Sigmoid colon (tissue), 7 donors: Measurements from ENCODE around the gene CNTNAP5. TPM values are rescaled to one million over a fixed set of nuclear protein-coding genes. Genes with fewer than 3 reads are reported as not detected.

Experiments
- DNase-seq: peaks from one replicate; pipeline ENCODE4 v3.0.0-alpha.2; 2019
- H3K27ac ChIP-seq, 4 donors: fragments of 200-600 bp; sonication (generic); one replicate each; pipeline ENCODE4 v1.5.1; 2016 to 2019; ENCODE audit warnings: mild to moderate bottlenecking in 1 of 4
- H3K27me3 ChIP-seq, 3 donors: fragments of 200-600 bp; sonication (generic); one replicate each; pipeline ENCODE4 v1.5.1; 2019; ENCODE audit warnings: mild to moderate bottlenecking in 1 of 3
- H3K36me3 ChIP-seq, 4 donors: fragments of 200-600 bp; sonication (generic); one replicate each; pipeline ENCODE4 v1.5.1; 2016 to 2019
- H3K4me1 ChIP-seq, 4 donors: fragments of 200-600 bp; sonication (generic); one replicate each; pipeline ENCODE4 v1.5.1; 2017 to 2019
- H3K4me3 ChIP-seq, 4 donors: fragments of 200-600 bp; sonication (generic); one replicate each; pipeline ENCODE4 v1.5.1; 2017 to 2019; ENCODE audit warnings: mild to moderate bottlenecking in 2 of 4, moderate library complexity in 1 of 4
- H3K9me3 ChIP-seq, 4 donors: fragments of 200-600 bp in 3 of 4; sonication (generic) in 3 of 4; one replicate each; pipeline versions ENCODE4 v1.5.1 to v1.6.1; 2013 to 2019
- CTCF ChIP-seq, 4 experiments: fragments of 450-650 bp in 3 of 4; fragments of 200-600 bp in 1 of 4; IDR thresholded peaks; one replicate each; pipeline ENCODE4 v1.5.1; 2016 to 2019; ENCODE audit warnings: antibody characterized with exemption in 4 of 4, mild to moderate bottlenecking in 3 of 4, moderate library complexity in 2 of 4
- EP300 ChIP-seq, 4 donors: sonication (generic); formaldehyde crosslinking; IDR thresholded peaks; one replicate each; pipeline ENCODE4 v1.6.1; 2017; ENCODE audit warnings: antibody characterized with exemption in 4 of 4
- POLR2A ChIP-seq, 2 donors: fragments of 450-650 bp; IDR thresholded peaks; one replicate each; pipeline ENCODE4 v1.6.1; 2016; ENCODE audit warnings: antibody characterized with exemption in 2 of 2, mild to moderate bottlenecking in 2 of 2, moderate library complexity in 2 of 2
- POLR2AphosphoS5 ChIP-seq, 4 donors: sonication (generic); formaldehyde crosslinking; IDR thresholded peaks; one replicate each; pipeline ENCODE4 v1.6.1; 2017; ENCODE audit warnings: antibody characterized with exemption in 4 of 4
- WGBS, 2 donors: extraction: QIAGEN DNeasy Blood & Tissue Kit; methylation state at CpG; one replicate each; pipeline ENCODE4 v1.1.7; 2013; 5-methylcytosine and 5-hydroxymethylcytosine counted together
- intact Hi-C: fragments of 100-400 bp; cut with DNase I; formaldehyde crosslinking; loops from one replicate; pipeline ENCODE4 v1.15.1; 2023
- polyA plus RNA-seq, 3 donors: library from polyadenylated mRNA; stranded (reverse); fragments of 200-250 nt; gene quantifications; one replicate each; pipeline ENCODE4 v1.2.3, GENCODE V29; 2013
- total RNA-seq, 4 donors: library from RNA; depleted of rRNA; stranded (reverse); fragments of >200 nt; gene quantifications; one replicate each; pipeline ENCODE4 v1.1.0, GENCODE V29; 2016
- donor health status: healthy with polysubstance abuse.
- donor health status: Bipolar disorder and iron deficiency.
- donor health status: healthy.

CNTNAP5 gene
- total and polyA plus RNA-seq, 7 donors: 0.74 to 4.5 (median 1.5) TPM; not detected in 2

GRCh38 chr2:124692216-124692615 is 667.1 kb downstream of the CNTNAP5 start:
- H3K4me1 ChIP-seq: no peaks in the 10 kb centered on the region
- H3K4me3 ChIP-seq: no peak overlapping the region
- H3K9me3 ChIP-seq: peaks cover 0 to 4% (median under 1%) of the 10 kb centered on the region in 4 donors
- no peaks in the 10 kb centered on the region for H3K27me3 ChIP-seq
- H3K27ac ChIP-seq: no peak overlapping the region
- no peak for DNase-seq
- TF ChIP-seq POLR2A (IDR thresholded peaks at IDR 0.05) (no peak), EP300 (IDR thresholded peaks at IDR 0.05) (no peak), POLR2AphosphoS5 (IDR thresholded peaks at IDR 0.05) (no peak)
- intact Hi-C loops: no loop called here
- no peaks in the 10 kb centered on the region for H3K36me3 ChIP-seq

GRCh38 chr2:124692707-124693106 is 667.6 kb downstream of the CNTNAP5 start:
- Histone ChIP-seq H3K9me3 (peaks cover 0 to 4% (median under 1%) of the 10 kb centered on the region in 4 donors), H3K27me3 (no peaks in the 10 kb centered on the region), H3K27ac (peak overlapping the region in 1 of 4 donors; percentile 62), H3K36me3 (no peaks in the 10 kb centered on the region), H3K4me1 (no peaks in the 10 kb centered on the region), H3K4me3 (no peak overlapping the region)
- WGBS, 2 donors: 86 to 95% methylated on average over 1 of the region's 1 CpG
- intact Hi-C loops: no loop called here
- TF ChIP-seq CTCF (IDR thresholded peaks at IDR 0.05) (no peak), POLR2AphosphoS5 (IDR thresholded peaks at IDR 0.05) (no peak), POLR2A (IDR thresholded peaks at IDR 0.05) (no peak), EP300 (IDR thresholded peaks at IDR 0.05) (no peak)
- DNase-seq: no peak

- 70% methylated on average over 1 of the region's 1 CpG for WGBS, 2 donors
- intact Hi-C loops: no loop called here
- H3K36me3 ChIP-seq: no peaks in the 10 kb centered on the region
- DNase-seq: no peak
- H3K27ac ChIP-seq: peak overlapping the region in 1 of 4 donors; percentile 62
- no peaks in the 10 kb centered on the region for H3K27me3 ChIP-seq
- peaks cover 0 to 4% (median under 1%) of the 10 kb centered on the region in 4 donors for H3K9me3 ChIP-seq
- H3K4me3 ChIP-seq: no peak overlapping the region
- H3K4me1 ChIP-seq: no peaks in the 10 kb centered on the region
- TF ChIP-seq POLR2A (IDR thresholded peaks at IDR 0.05): no peak
- TF ChIP-seq CTCF (IDR thresholded peaks at IDR 0.05): no peak
- TF ChIP-seq POLR2AphosphoS5 (IDR thresholded peaks at IDR 0.05): no peak
- no peak for TF ChIP-seq EP300 (IDR thresholded peaks at IDR 0.05)
These were observed 668.1 kb downstream of the CNTNAP5 start for GRCh38 chr2:124693156-124693555.

GRCh38 chr2:124698979-124699565 is 674.0 kb downstream of the CNTNAP5 start:
- intact Hi-C loops: no loop called here
- Histone ChIP-seq H3K36me3 (no peaks in the 10 kb centered on the region), H3K9me3 (no peaks in the 10 kb centered on the region), H3K27ac (no peak overlapping the region), H3K4me3 (no peak overlapping the region), H3K4me1 (no peaks in the 10 kb centered on the region), H3K27me3 (no peaks in the 10 kb centered on the region)
- TF ChIP-seq POLR2AphosphoS5 (IDR thresholded peaks at IDR 0.05): no peak
- no peak for TF ChIP-seq CTCF (IDR thresholded peaks at IDR 0.05)
- TF ChIP-seq EP300 (IDR thresholded peaks at IDR 0.05): no peak
- TF ChIP-seq POLR2A (IDR thresholded peaks at IDR 0.05): no peak
- WGBS, 2 donors: 79 to 85% methylated on average over 4 of the region's 4 CpGs
- DNase-seq: no peak

- TF ChIP-seq EP300 (IDR thresholded peaks at IDR 0.05): no peak
- no peak for TF ChIP-seq POLR2AphosphoS5 (IDR thresholded peaks at IDR 0.05)
- no peak for TF ChIP-seq CTCF (IDR thresholded peaks at IDR 0.05)
- no peaks in the 10 kb centered on the region for H3K4me1 ChIP-seq
- intact Hi-C loops: no loop called here
- no peak for DNase-seq
- H3K27me3 ChIP-seq: no peaks in the 10 kb centered on the region
- H3K27ac ChIP-seq: no peak overlapping the region
- H3K36me3 ChIP-seq: no peaks in the 10 kb centered on the region
- no peaks in the 10 kb centered on the region for H3K9me3 ChIP-seq
- H3K4me3 ChIP-seq: no peak overlapping the region
These were observed 677.7 kb downstream of the CNTNAP5 start for GRCh38 chr2:124702777-124703176.
